ENCODE measurements around the gene NACC2.

NACC2 gene

GRCh38 chr9:135982499-135983207 is 112.4 kb downstream of the NACC2 start:
- Histone ChIP-seq H3K27me3 (ENCODE audit: control insufficient read depth in 5 of 5, insufficient read depth in 4 of 5, low read length in 5 of 5) (peaks cover 13 to 30% (median 26%) of the 10 kb centered on the region in 5 donors), H3K36me3 (ENCODE audit: control insufficient read depth in 5 of 5, insufficient read depth in 5 of 5, low read length in 5 of 5) (no peaks in the 10 kb centered on the region), H3K9ac (ENCODE audit: low read length in 5 of 5) (no peak overlapping the region), H3K9me3 (ENCODE audit: control insufficient read depth in 5 of 5, low read length in 5 of 5) (no peaks in the 10 kb centered on the region), H3K4me3 (ENCODE audit: low read depth in 1 of 5, low read length in 5 of 5) (no peak overlapping the region), H3K27ac (ENCODE audit: low read depth, low read length) (no peak overlapping the region), H3K4me1 (ENCODE audit: control insufficient read depth in 5 of 5, insufficient read depth in 5 of 5, low read length in 5 of 5) (peaks cover 0 to 11% (median 7%) of the 10 kb centered on the region in 5 donors)

- Histone ChIP-seq H3K4me1 (ENCODE audit: control insufficient read depth in 5 of 5, insufficient read depth in 5 of 5, low read length in 5 of 5) (peaks cover 0 to 11% (median 7%) of the 10 kb centered on the region in 5 donors), H3K4me3 (ENCODE audit: low read depth in 1 of 5, low read length in 5 of 5) (no peak overlapping the region), H3K27me3 (ENCODE audit: control insufficient read depth in 5 of 5, insufficient read depth in 4 of 5, low read length in 5 of 5) (peaks cover 13 to 38% (median 32%) of the 10 kb centered on the region in 5 donors), H3K27ac (ENCODE audit: low read depth, low read length) (no peak overlapping the region), H3K9me3 (ENCODE audit: control insufficient read depth in 5 of 5, low read length in 5 of 5) (no peaks in the 10 kb centered on the region), H3K9ac (ENCODE audit: low read length in 5 of 5) (no peak overlapping the region), H3K36me3 (ENCODE audit: control insufficient read depth in 5 of 5, insufficient read depth in 5 of 5, low read length in 5 of 5) (no peaks in the 10 kb centered on the region)
These were observed 114.0 kb downstream of the NACC2 start for GRCh38 chr9:135980926-135981630.

- peaks cover 0 to 11% (median 7%) of the 10 kb centered on the region in 5 donors for H3K4me1 ChIP-seq (ENCODE audit: control insufficient read depth in 5 of 5, insufficient read depth in 5 of 5, low read length in 5 of 5)
- H3K27me3 ChIP-seq (ENCODE audit: control insufficient read depth in 5 of 5, insufficient read depth in 4 of 5, low read length in 5 of 5), result peaks cover 9 to 39% (median 27%) of the 10 kb centered on the region in 5 donors
- H3K27ac ChIP-seq (ENCODE audit: low read depth, low read length), result no peak overlapping the region
- no peak overlapping the region for H3K4me3 ChIP-seq (ENCODE audit: low read depth in 1 of 5, low read length in 5 of 5)
- no peaks in the 10 kb centered on the region for H3K36me3 ChIP-seq (ENCODE audit: control insufficient read depth in 5 of 5, insufficient read depth in 5 of 5, low read length in 5 of 5)
- H3K9ac ChIP-seq (ENCODE audit: low read length in 5 of 5), result no peak overlapping the region
- H3K9me3 ChIP-seq (ENCODE audit: control insufficient read depth in 5 of 5, low read length in 5 of 5), result no peaks in the 10 kb centered on the region
These were observed 115.4 kb downstream of the NACC2 start for GRCh38 chr9:135979547-135980166.

- H3K27ac ChIP-seq (ENCODE audit: low read depth, low read length), result no peak overlapping the region
- peak overlapping the region in 1 of 5 donors; percentile 41 for H3K9ac ChIP-seq (ENCODE audit: low read length in 5 of 5)
- peaks cover 0 to 14% (median 7%) of the 10 kb centered on the region in 5 donors for H3K4me1 ChIP-seq (ENCODE audit: control insufficient read depth in 5 of 5, insufficient read depth in 5 of 5, low read length in 5 of 5)
- H3K4me3 ChIP-seq (ENCODE audit: low read depth in 1 of 5, low read length in 5 of 5), result no peak overlapping the region
- H3K36me3 ChIP-seq (ENCODE audit: control insufficient read depth in 5 of 5, insufficient read depth in 5 of 5, low read length in 5 of 5), result no peaks in the 10 kb centered on the region
- H3K9me3 ChIP-seq (ENCODE audit: control insufficient read depth in 5 of 5, low read length in 5 of 5), result no peaks in the 10 kb centered on the region
- peaks cover 3 to 32% (median 21%) of the 10 kb centered on the region in 5 donors for H3K27me3 ChIP-seq (ENCODE audit: control insufficient read depth in 5 of 5, insufficient read depth in 4 of 5, low read length in 5 of 5)
These were observed 116.2 kb downstream of the NACC2 start for GRCh38 chr9:135978642-135979546.

- H3K36me3 ChIP-seq (ENCODE audit: control insufficient read depth in 5 of 5, insufficient read depth in 5 of 5, low read length in 5 of 5), result no peaks in the 10 kb centered on the region
- no peak overlapping the region for H3K9ac ChIP-seq (ENCODE audit: low read length in 5 of 5)
- no peak overlapping the region for H3K4me3 ChIP-seq (ENCODE audit: low read depth in 1 of 5, low read length in 5 of 5)
- H3K27me3 ChIP-seq (ENCODE audit: control insufficient read depth in 5 of 5, insufficient read depth in 4 of 5, low read length in 5 of 5), result peaks cover 3 to 24% (median 16%) of the 10 kb centered on the region in 5 donors
- peaks cover 0 to 23% (median 16%) of the 10 kb centered on the region in 5 donors for H3K4me1 ChIP-seq (ENCODE audit: control insufficient read depth in 5 of 5, insufficient read depth in 5 of 5, low read length in 5 of 5)
- H3K27ac ChIP-seq (ENCODE audit: low read depth, low read length), result no peak overlapping the region
- no peaks in the 10 kb centered on the region for H3K9me3 ChIP-seq (ENCODE audit: control insufficient read depth in 5 of 5, low read length in 5 of 5)
These were observed 118.1 kb downstream of the NACC2 start for GRCh38 chr9:135976944-135977343.

- no peak overlapping the region for H3K27ac ChIP-seq (ENCODE audit: low read depth, low read length)
These were observed 118.6 kb downstream of the NACC2 start for GRCh38 chr9:135976531-135976930.

DNA sequence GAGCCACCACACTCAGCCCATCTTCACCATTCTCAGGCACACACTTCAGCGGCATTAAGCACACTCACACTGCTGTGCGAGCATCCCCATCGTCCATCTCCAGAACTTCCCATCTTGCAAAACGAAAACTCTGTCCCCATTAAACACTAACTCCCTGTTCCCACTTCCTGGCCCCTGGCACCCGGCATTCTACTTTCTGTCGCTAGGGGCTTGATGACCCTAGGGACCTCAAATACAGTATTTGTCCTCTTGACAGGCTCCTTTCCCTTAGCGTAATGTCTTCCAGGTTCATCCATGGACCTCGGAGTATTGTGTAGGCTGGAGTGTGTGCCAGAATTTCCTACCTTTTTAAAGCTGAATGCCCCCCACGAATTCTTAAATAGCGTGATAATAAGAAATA is 119.3 kb downstream of the NACC2 start:
- H3K36me3 ChIP-seq (ENCODE audit: control insufficient read depth in 5 of 5, insufficient read depth in 5 of 5, low read length in 5 of 5), result no peaks in the 10 kb centered on the region
- H3K4me3 ChIP-seq (ENCODE audit: low read depth in 1 of 5, low read length in 5 of 5), result no peak overlapping the region
- peaks cover 3 to 22% (median 14%) of the 10 kb centered on the region in 5 donors for H3K27me3 ChIP-seq (ENCODE audit: control insufficient read depth in 5 of 5, insufficient read depth in 4 of 5, low read length in 5 of 5)
- peaks cover 0 to 23% (median 16%) of the 10 kb centered on the region in 5 donors for H3K4me1 ChIP-seq (ENCODE audit: control insufficient read depth in 5 of 5, insufficient read depth in 5 of 5, low read length in 5 of 5)
- no peak overlapping the region for H3K9ac ChIP-seq (ENCODE audit: low read length in 5 of 5)
- H3K9me3 ChIP-seq (ENCODE audit: control insufficient read depth in 5 of 5, low read length in 5 of 5), result no peaks in the 10 kb centered on the region
- H3K27ac ChIP-seq (ENCODE audit: low read depth, low read length), result no peak overlapping the region

More at GRCh38 chr9:135976531-135976930, 118.6 kb downstream of the NACC2 start:
- H3K36me3 ChIP-seq (ENCODE audit: control insufficient read depth in 5 of 5, insufficient read depth in 5 of 5, low read length in 5 of 5), result no peaks in the 10 kb centered on the region
- no peak overlapping the region for H3K4me3 ChIP-seq (ENCODE audit: low read depth in 1 of 5, low read length in 5 of 5)
- H3K9ac ChIP-seq (ENCODE audit: low read length in 5 of 5), result no peak overlapping the region
- no peaks in the 10 kb centered on the region for H3K9me3 ChIP-seq (ENCODE audit: control insufficient read depth in 5 of 5, low read length in 5 of 5)
- H3K27me3 ChIP-seq (ENCODE audit: control insufficient read depth in 5 of 5, insufficient read depth in 4 of 5, low read length in 5 of 5), result peaks cover 3 to 26% (median 16%) of the 10 kb centered on the region in 5 donors
- H3K4me1 ChIP-seq (ENCODE audit: control insufficient read depth in 5 of 5, insufficient read depth in 5 of 5, low read length in 5 of 5), result peaks cover 0 to 23% (median 16%) of the 10 kb centered on the region in 5 donors

DNA sequence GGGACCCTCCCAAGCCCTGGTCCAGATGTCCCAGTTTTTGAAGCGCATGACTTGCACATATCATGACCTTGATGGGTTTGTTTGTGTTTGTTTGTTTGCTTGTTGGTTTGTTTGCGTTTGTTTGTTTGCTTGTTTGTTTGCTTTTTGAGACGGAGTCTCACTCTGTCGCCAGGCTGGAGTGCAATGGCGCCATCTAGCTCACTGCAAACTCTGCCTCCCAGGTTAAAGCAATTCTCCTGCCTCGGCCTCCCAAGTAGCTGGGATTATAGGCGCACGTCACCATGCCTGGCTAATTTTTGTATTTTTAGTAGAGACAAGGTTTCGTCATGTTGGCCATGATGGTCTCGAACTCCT is 120.9 kb downstream of the NACC2 start:
- H3K9me3 ChIP-seq (ENCODE audit: control insufficient read depth in 5 of 5, low read length in 5 of 5), result no peaks in the 10 kb centered on the region
- no peaks in the 10 kb centered on the region for H3K36me3 ChIP-seq (ENCODE audit: control insufficient read depth in 5 of 5, insufficient read depth in 5 of 5, low read length in 5 of 5)
- H3K4me1 ChIP-seq (ENCODE audit: control insufficient read depth in 5 of 5, insufficient read depth in 5 of 5, low read length in 5 of 5), result peaks cover 0 to 28% (median 15%) of the 10 kb centered on the region in 5 donors
- H3K9ac ChIP-seq (ENCODE audit: low read length in 5 of 5), result no peak overlapping the region
- H3K4me3 ChIP-seq (ENCODE audit: low read depth in 1 of 5, low read length in 5 of 5), result no peak overlapping the region
- peaks cover 0 to 22% (median 13%) of the 10 kb centered on the region in 5 donors for H3K27me3 ChIP-seq (ENCODE audit: control insufficient read depth in 5 of 5, insufficient read depth in 4 of 5, low read length in 5 of 5)
- H3K27ac ChIP-seq (ENCODE audit: low read depth, low read length), result no peak overlapping the region

Measured in subcutaneous abdominal adipose tissue (tissue), 5 donors.